HepG2 (cell line): ENCODE data around the gene ISOC2. TPM values are rescaled to one million over a fixed set of nuclear protein-coding genes. Genes with fewer than 3 reads are reported as not detected.
A peak's percentile ranks its signal among the peaks of the same experiment; 100 is the strongest.

Experiments
- ELF3 ChIP-seq: IDR thresholded peaks from 2 replicates; pipeline ENCODE4 v1.6.1; 2016; ENCODE audit warnings: missing genetic modification reagents, missing compliant biosample characterization
- FOXO4 ChIP-seq: sonication (generic); formaldehyde crosslinking; conservative IDR thresholded peaks from 2 replicates; pipeline ENCODE4 v1.8.1; 2023; ENCODE audit warnings: missing genetic modification reagents
- LBX2 ChIP-seq: sonication (generic); formaldehyde crosslinking; IDR thresholded peaks from 2 replicates; pipeline ENCODE4 v1.5.0; 2020; ENCODE audit warnings: missing genetic modification reagents, mild to moderate bottlenecking, borderline replicate concordance
- PAXIP1 ChIP-seq: sonication (generic); formaldehyde crosslinking; conservative IDR thresholded peaks from 2 replicates; pipeline ENCODE4 v1.4.0; 2020; ENCODE audit warnings: mild to moderate bottlenecking, missing genetic modification reagents, moderate library complexity
- SAFB2 ChIP-seq: sonication (generic); formaldehyde crosslinking; IDR thresholded peaks from 2 replicates; pipeline ENCODE4 v1.5.1; 2020; ENCODE audit warnings: missing genetic modification reagents, low read depth, mild to moderate bottlenecking, borderline replicate concordance
- THAP11 ChIP-seq: IDR thresholded peaks from 2 replicates; pipeline ENCODE4 v1.6.1; 2016; ENCODE audit warnings: missing biosample characterization, missing genetic modification reagents
- THRA ChIP-seq: sonication (generic); formaldehyde crosslinking; IDR thresholded peaks from 2 replicates; pipeline ENCODE4 v1.4.0; 2020; ENCODE audit warnings: missing genetic modification reagents, borderline replicate concordance
- ZNF142 ChIP-seq: sonication (generic); formaldehyde crosslinking; IDR thresholded peaks from 2 replicates; pipeline ENCODE4 v1.4.0; 2020; ENCODE audit warnings: missing genetic modification reagents
- ZNF3 ChIP-seq: IDR thresholded peaks from 2 replicates; pipeline ENCODE4 v1.7.0; 2017; ENCODE audit warnings: inconsistent platforms
- ZNF670 ChIP-seq: sonication (generic); formaldehyde crosslinking; IDR thresholded peaks from 2 replicates; pipeline ENCODE4 v1.8.0; 2022; ENCODE audit warnings: mild to moderate bottlenecking, missing genetic modification reagents, borderline replicate concordance
- ZNF691 ChIP-seq: sonication (generic); formaldehyde crosslinking; IDR thresholded peaks from 2 replicates; pipeline ENCODE4 v1.4.0; 2020; ENCODE audit warnings: missing genetic modification reagents, low read depth, mild to moderate bottlenecking, borderline replicate concordance
- ZNF740 ChIP-seq: sonication (generic); formaldehyde crosslinking; IDR thresholded peaks from 2 replicates; pipeline ENCODE4 v1.4.0; 2020; ENCODE audit warnings: missing genetic modification reagents
- ZNF761 ChIP-seq: sonication (generic); formaldehyde crosslinking; conservative IDR thresholded peaks from 2 replicates; pipeline ENCODE4 v1.4.0; 2020; ENCODE audit warnings: mild to moderate bottlenecking, missing genetic modification reagents
- polyA plus RNA-seq, 8 experiments: library from polyadenylated mRNA; depleted of rRNA in 3 of 8; stranded (reverse) in 7 of 8; unstranded in 1 of 8; fragments of >200 nt; fragmentation: Illumina TruSeq in 4 of 8; extraction: Trizol in 4 of 8; gene quantifications; 2 replicates each; pipeline versions ENCODE4 v1.2.1 to v1.2.3, GENCODE V29; 2011 to 2016; ENCODE audit warnings: low read depth in 4 of 8, missing spikeins in 1 of 8, mixed read lengths in 1 of 8; ENCODE audit not compliant: insufficient read depth in 1 of 8
- total RNA-seq, 5 experiments: library from RNA; depleted of rRNA; stranded (reverse); fragments of >200 nt; fragmentation: Illumina TruSeq; extraction: Trizol; gene quantifications; 2 replicates each; pipeline ENCODE4 v1.2.3, GENCODE V29; 2016; ENCODE audit warnings: low read depth in 1 of 5

Gene ISOC2
- total and polyA plus RNA-seq, 2 of the 13 experiments (the other 11 are each of a cell fraction or from before 2014, with no cell fraction given), result 76.8 to 105 TPM

GRCh38 chr19:55459950-55460657, 1.3 kb downstream of the ISOC2 start (continued):
- TF ChIP-seq ZNF142 (CRISPR knock-in tag), result no peak
- TF ChIP-seq ZNF3 (CRISPR knock-in tag), result no peak
- 0 out of 2 replicates have a peak, but pooled peaks have one; percentile 26 for TF ChIP-seq ZNF761 (CRISPR knock-in tag)
- TF ChIP-seq ZNF740 (CRISPR knock-in tag), result no peak
- no peak for TF ChIP-seq FOXO4 (CRISPR knock-in tag)
- no peak for TF ChIP-seq THAP11
- no peak for TF ChIP-seq SAFB2 (CRISPR knock-in tag)
- no peak for TF ChIP-seq ZNF670 (CRISPR knock-in tag)
- 0 out of 2 replicates have a peak, but pooled peaks have one; percentile 16 for TF ChIP-seq ELF3
- peak; percentile 42; the same call in 1 of the 2 replicates for TF ChIP-seq THRA
- 0 out of 2 replicates have a peak, but pooled peaks have one; percentile 12 for TF ChIP-seq PAXIP1 (CRISPR knock-in tag)
- TF ChIP-seq ZNF691 (CRISPR knock-in tag), result no peak
- no peak for TF ChIP-seq LBX2 (CRISPR knock-in tag)
